GM13977 (cell line): ENCODE data around the gene PLXNA4.

Experiments
- DNase-seq: peaks from one replicate; pipeline ENCODE4 v3.0.0; 2012; ENCODE audit warnings: low spot score
- in situ Hi-C: fragments of 300-500 bp; cut with MboI; formaldehyde crosslinking; loops from one replicate; pipeline ENCODE4 v1.12.0; 2022; ENCODE audit warnings: low sequenced_read_pairs, low pct_unique_long_range_greater_than_20kb, mixed read lengths, inconsistent platforms; ENCODE audit not compliant: unreplicated experiment
- TF ChIP-seq, protein P1 (sequence below): IDR thresholded peaks from 2 replicates; pipeline ENCODE4 v1.5.1; 2012; ENCODE audit warnings: mild to moderate bottlenecking, control low read depth; ENCODE audit not compliant: insufficient read depth; ENCODE audit errors: extremely low read depth, missing control alignments

The PLXNA4 gene

GRCh38 chr7:132498319-132498718 is 78.0 kb downstream of the PLXNA4 start:
- DNase-seq = no peak
- in situ Hi-C loops = no loop called here
- TF ChIP-seq, protein P1, sequence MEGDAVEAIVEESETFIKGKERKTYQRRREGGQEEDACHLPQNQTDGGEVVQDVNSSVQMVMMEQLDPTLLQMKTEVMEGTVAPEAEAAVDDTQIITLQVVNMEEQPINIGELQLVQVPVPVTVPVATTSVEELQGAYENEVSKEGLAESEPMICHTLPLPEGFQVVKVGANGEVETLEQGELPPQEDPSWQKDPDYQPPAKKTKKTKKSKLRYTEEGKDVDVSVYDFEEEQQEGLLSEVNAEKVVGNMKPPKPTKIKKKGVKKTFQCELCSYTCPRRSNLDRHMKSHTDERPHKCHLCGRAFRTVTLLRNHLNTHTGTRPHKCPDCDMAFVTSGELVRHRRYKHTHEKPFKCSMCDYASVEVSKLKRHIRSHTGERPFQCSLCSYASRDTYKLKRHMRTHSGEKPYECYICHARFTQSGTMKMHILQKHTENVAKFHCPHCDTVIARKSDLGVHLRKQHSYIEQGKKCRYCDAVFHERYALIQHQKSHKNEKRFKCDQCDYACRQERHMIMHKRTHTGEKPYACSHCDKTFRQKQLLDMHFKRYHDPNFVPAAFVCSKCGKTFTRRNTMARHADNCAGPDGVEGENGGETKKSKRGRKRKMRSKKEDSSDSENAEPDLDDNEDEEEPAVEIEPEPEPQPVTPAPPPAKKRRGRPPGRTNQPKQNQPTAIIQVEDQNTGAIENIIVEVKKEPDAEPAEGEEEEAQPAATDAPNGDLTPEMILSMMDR = no peak

DNA sequence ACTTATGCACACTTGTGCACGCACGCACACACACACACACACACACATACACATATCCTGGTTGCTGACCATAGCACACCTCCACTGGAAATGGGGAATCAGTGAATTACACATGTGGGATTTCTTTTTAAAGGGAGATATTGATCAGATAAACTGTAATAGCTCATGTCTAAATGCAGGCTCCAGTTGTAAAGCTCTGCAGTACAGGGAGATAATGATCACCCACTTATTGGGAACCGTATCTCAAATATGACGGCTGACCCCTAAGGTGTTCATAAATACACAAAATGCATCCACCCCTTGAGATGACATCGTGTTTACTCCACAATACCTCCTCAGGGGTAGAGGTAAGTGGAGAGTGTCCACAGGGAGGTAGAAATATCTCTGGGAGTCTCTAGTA is 79.2 kb downstream of the PLXNA4 start:
- no peak for DNase-seq
- TF ChIP-seq, protein P1 = no peak
- in situ Hi-C loops = no loop called here

- in situ Hi-C loops = no loop called here
- TF ChIP-seq, protein P1 = no peak
- DNase-seq = no peak
These were observed 80.3 kb downstream of the PLXNA4 start for GRCh38 chr7:132495936-132496335.

DNA sequence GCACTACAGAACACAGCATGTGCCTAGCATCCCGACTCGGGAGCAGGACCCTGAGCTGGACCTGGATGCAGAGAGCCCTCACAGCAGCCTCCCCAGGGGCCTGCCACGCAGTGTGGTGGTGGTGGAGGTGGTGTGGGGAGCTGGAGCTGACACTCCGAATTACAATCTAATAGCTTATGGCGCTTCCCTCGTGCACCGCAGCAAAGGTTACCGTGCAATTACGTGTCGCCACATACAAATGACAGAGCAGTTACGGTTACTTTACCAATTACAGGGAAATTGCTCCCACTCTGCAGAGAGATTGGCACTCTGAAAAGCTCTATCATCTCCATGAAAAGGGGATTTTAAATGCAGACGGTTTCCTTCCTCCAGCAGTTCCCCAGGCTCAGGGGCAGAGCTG is 81.8 kb downstream of the PLXNA4 start:
- TF ChIP-seq, protein P1 = no peak
- in situ Hi-C loops = no loop called here
- DNase-seq = no peak

- in situ Hi-C loops = no loop called here
- TF ChIP-seq, protein P1 = no peak
- no peak for DNase-seq
These were observed 83.3 kb downstream of the PLXNA4 start for GRCh38 chr7:132492823-132493445.

- in situ Hi-C loops = no loop called here
- TF ChIP-seq, protein P1 = no peak
- DNase-seq = no peak
These were observed 84.8 kb downstream of the PLXNA4 start for GRCh38 chr7:132491391-132491945.
